ENCODE measurements around the gene TFF1.

TFF1 gene

GRCh38 chr21:42387164-42387563, 20.8 kb upstream of the TFF1 start:
- Histone ChIP-seq H3K4me3 (ENCODE audit: low read length) (no peak overlapping the region), H3K27ac (ENCODE audit: low read length) (no peak overlapping the region), H3K9me2 (replicated peaks; ENCODE audit: insufficient read depth, low read length) (no peaks in the 10 kb centered on the region), H3K9ac (ENCODE audit: low read length) (no peak overlapping the region), H3K4me1 (ENCODE audit: low read length) (peaks cover 20% of the 10 kb centered on the region), H4K20me1 (ENCODE audit: insufficient read depth, low read length) (no peaks in the 10 kb centered on the region), H3K27me3 (replicated peaks; ENCODE audit: insufficient read depth, low read length) (peaks cover 87% of the 10 kb centered on the region), H3F3A (ENCODE audit: insufficient read depth, low read length) (peaks cover 6% of the 10 kb centered on the region; the same call in 1 of the 2 replicates), H3K9me3 (replicated peaks; ENCODE audit: insufficient read depth, low read length) (no peaks in the 10 kb centered on the region), H3K36me3 (replicated peaks; ENCODE audit: insufficient read depth, low read length) (no peaks in the 10 kb centered on the region), H3K4me2 (ENCODE audit: low read depth, low read length) (no peak overlapping the region), H3K79me2 (ENCODE audit: low read length) (no peaks in the 10 kb centered on the region), H2AFZ (ENCODE audit: low read length) (no peak overlapping the region)
- TF ChIP-seq CTCF (IDR thresholded peaks at IDR 0.05; ENCODE audit: low read length) (no peak), EZH2phosphoT487 (IDR thresholded peaks at IDR 0.05; ENCODE audit: low read length) (no peak), EZH2 (optimal IDR thresholded peaks at IDR 0.05; ENCODE audit: low read depth, low read length) (no peak)
- no peak for DNase-seq

GRCh38 chr21:42386034-42386591, 19.8 kb upstream of the TFF1 start:
- no peak for DNase-seq
- Histone ChIP-seq H2AFZ (ENCODE audit: low read length) (no peak overlapping the region), H3K9me2 (replicated peaks; ENCODE audit: insufficient read depth, low read length) (no peaks in the 10 kb centered on the region), H3F3A (ENCODE audit: insufficient read depth, low read length) (peaks cover 6% of the 10 kb centered on the region; the same call in 1 of the 2 replicates), H3K4me3 (ENCODE audit: low read length) (no peak overlapping the region), H3K36me3 (replicated peaks; ENCODE audit: insufficient read depth, low read length) (no peaks in the 10 kb centered on the region), H3K4me2 (ENCODE audit: low read depth, low read length) (no peak overlapping the region), H3K79me2 (ENCODE audit: low read length) (no peaks in the 10 kb centered on the region), H3K4me1 (ENCODE audit: low read length) (peaks cover 20% of the 10 kb centered on the region), H3K27me3 (replicated peaks; ENCODE audit: insufficient read depth, low read length) (peaks cover 87% of the 10 kb centered on the region), H3K9me3 (replicated peaks; ENCODE audit: insufficient read depth, low read length) (no peaks in the 10 kb centered on the region), H3K9ac (ENCODE audit: low read length) (no peak overlapping the region), H4K20me1 (ENCODE audit: insufficient read depth, low read length) (no peaks in the 10 kb centered on the region), H3K27ac (ENCODE audit: low read length) (no peak overlapping the region)
- no peak for TF ChIP-seq EZH2 (optimal IDR thresholded peaks at IDR 0.05; ENCODE audit: low read depth, low read length)
- TF ChIP-seq EZH2phosphoT487 (IDR thresholded peaks at IDR 0.05; ENCODE audit: low read length), result no peak
- no peak for TF ChIP-seq CTCF (IDR thresholded peaks at IDR 0.05; ENCODE audit: low read length)

- no peak overlapping the region for H3K9ac ChIP-seq (ENCODE audit: low read length)
- no peak overlapping the region for H3K4me2 ChIP-seq (ENCODE audit: low read depth, low read length)
- H4K20me1 ChIP-seq (ENCODE audit: insufficient read depth, low read length), result no peaks in the 10 kb centered on the region
- TF ChIP-seq EZH2 (optimal IDR thresholded peaks at IDR 0.05; ENCODE audit: low read depth, low read length), result no peak
- no peak for TF ChIP-seq EZH2phosphoT487 (IDR thresholded peaks at IDR 0.05; ENCODE audit: low read length)
- TF ChIP-seq CTCF (IDR thresholded peaks at IDR 0.05; ENCODE audit: low read length), result no peak
- no peaks in the 10 kb centered on the region for H3K9me3 ChIP-seq (replicated peaks; ENCODE audit: insufficient read depth, low read length)
- peaks cover 20% of the 10 kb centered on the region for H3K4me1 ChIP-seq (ENCODE audit: low read length)
- H2AFZ ChIP-seq (ENCODE audit: low read length), result no peak overlapping the region
- peaks cover 6% of the 10 kb centered on the region; the same call in 1 of the 2 replicates for H3F3A ChIP-seq (ENCODE audit: insufficient read depth, low read length)
- no peaks in the 10 kb centered on the region for H3K79me2 ChIP-seq (ENCODE audit: low read length)
- H3K36me3 ChIP-seq (replicated peaks; ENCODE audit: insufficient read depth, low read length), result no peaks in the 10 kb centered on the region
- no peaks in the 10 kb centered on the region for H3K9me2 ChIP-seq (replicated peaks; ENCODE audit: insufficient read depth, low read length)
- no peak for DNase-seq
- no peak overlapping the region for H3K4me3 ChIP-seq (ENCODE audit: low read length)
- no peak overlapping the region for H3K27ac ChIP-seq (ENCODE audit: low read length)
- peaks cover 87% of the 10 kb centered on the region for H3K27me3 ChIP-seq (replicated peaks; ENCODE audit: insufficient read depth, low read length)
These were observed 19.3 kb upstream of the TFF1 start for GRCh38 chr21:42385619-42386018.
